HEK293 (cell line): ENCODE results near the gene UCK2.
A peak's percentile ranks its signal among the peaks of the same experiment; 100 is the strongest.

Experiments
- CTCF ChIA-PET: fragments of 350-600 bp; formaldehyde crosslinking; extraction: SDS; loops from one replicate; lab custom pipeline; 2021; ENCODE audit warnings: antibody characterized with exemption; lab: Yijun Ruan, JAX
- POLR2A ChIA-PET: fragments of 300-600 bp; formaldehyde crosslinking; extraction: SDS; loops from one replicate; lab custom pipeline; 2020; ENCODE audit warnings: antibody characterized with exemption, inconsistent platforms; lab: Yijun Ruan, JAX
- H3K27ac ChIP-seq: fragments of 200-500 bp; sonication (Bioruptor generic); 2 replicates; pipeline ENCODE4 v1.5.1; 2014; ENCODE audit warnings: low read depth, low read length, control low read depth, inconsistent platforms; ENCODE audit errors: extremely low read depth
- H3K36me3 ChIP-seq, 2 experiments: fragments of 200-500 bp in 1 of 2; sonication (Bioruptor generic) in 1 of 2; 1 replicate in 1 of 2; 2 replicates in 1 of 2; pipeline ENCODE4 v1.5.1; 2014 to 2017; ENCODE audit warnings: inconsistent platforms in 2 of 2, low read length in 2 of 2; ENCODE audit not compliant: control insufficient read depth in 2 of 2, insufficient read depth in 1 of 2
- H3K4me1 ChIP-seq: fragments of 200-500 bp; sonication (Bioruptor generic); 2 replicates; pipeline ENCODE4 v1.5.1; 2014; ENCODE audit warnings: mild to moderate bottlenecking, low read length, inconsistent platforms; ENCODE audit not compliant: control insufficient read depth, insufficient read depth
- H3K4me3 ChIP-seq: 2 replicates; pipeline ENCODE4 v1.5.1; 2011; ENCODE audit warnings: low read depth, mild to moderate bottlenecking, control low read depth, low read length, moderate library complexity
- H3K9me3 ChIP-seq: fragments of 200-500 bp; sonication (Bioruptor generic); 2 replicates; pipeline ENCODE4 v1.5.1; 2014; ENCODE audit warnings: low read depth, low read length, inconsistent platforms; ENCODE audit not compliant: control insufficient read depth, insufficient read depth
- AEBP2 ChIP-seq: fragments of 450-650 bp; formaldehyde crosslinking; IDR thresholded peaks from 2 replicates; pipeline ENCODE4 v1.5.1; 2016; ENCODE audit warnings: missing biosample characterization, missing genetic modification characterization, borderline replicate concordance
- FEZF1 ChIP-seq: fragments of 450-650 bp; formaldehyde crosslinking; IDR thresholded peaks from 2 replicates; pipeline ENCODE4 v1.5.1; 2016; ENCODE audit warnings: missing biosample characterization, missing genetic modification characterization
- KLF1 ChIP-seq: fragments of 450-650 bp; formaldehyde crosslinking; IDR thresholded peaks from 2 replicates; pipeline ENCODE4 v1.5.1; 2016; ENCODE audit warnings: missing biosample characterization, missing genetic modification characterization
- OSR2 ChIP-seq: fragments of 450-650 bp; formaldehyde crosslinking; IDR thresholded peaks from 2 replicates; pipeline ENCODE4 v1.5.1; 2016; ENCODE audit warnings: missing biosample characterization, missing genetic modification characterization
- SALL2 ChIP-seq: fragments of 450-650 bp; formaldehyde crosslinking; IDR thresholded peaks from 2 replicates; pipeline ENCODE4 v1.5.0; 2017; ENCODE audit warnings: missing biosample characterization, mild to moderate bottlenecking, missing genetic modification characterization, borderline replicate concordance
- SCRT1 ChIP-seq: fragments of 450-650 bp; formaldehyde crosslinking; IDR thresholded peaks from 2 replicates; pipeline ENCODE4 v1.5.1; 2016; ENCODE audit warnings: missing biosample characterization, missing genetic modification characterization, borderline replicate concordance
- SCRT2 ChIP-seq: fragments of 450-650 bp; formaldehyde crosslinking; IDR thresholded peaks from 2 replicates; pipeline ENCODE4 v1.5.1; 2016; ENCODE audit warnings: missing biosample characterization, missing genetic modification characterization
- SETDB1 ChIP-seq: IDR thresholded peaks from one replicate; pipeline ENCODE4 v1.6.1; 2017; ENCODE audit warnings: mild to moderate bottlenecking, low read length, moderate library complexity, mixed read lengths; ENCODE audit not compliant: insufficient read length
- WT1 ChIP-seq: fragments of 450-650 bp; formaldehyde crosslinking; IDR thresholded peaks from 2 replicates; pipeline ENCODE4 v1.5.1; 2016; ENCODE audit warnings: missing biosample characterization, missing genetic modification characterization
- ZNF114 ChIP-seq: fragments of 450-650 bp; formaldehyde crosslinking; IDR thresholded peaks from 2 replicates; pipeline ENCODE4 v1.5.0; 2017; ENCODE audit warnings: missing biosample characterization, missing genetic modification characterization
- ZNF146 ChIP-seq: fragments of 450-650 bp; formaldehyde crosslinking; IDR thresholded peaks from 2 replicates; pipeline ENCODE4 v1.5.1; 2016; ENCODE audit warnings: missing biosample characterization, missing genetic modification characterization
- ZNF174 ChIP-seq: fragments of 450-650 bp; formaldehyde crosslinking; IDR thresholded peaks from 2 replicates; pipeline ENCODE4 v1.5.0; 2017; ENCODE audit warnings: missing biosample characterization, mild to moderate bottlenecking, missing genetic modification characterization
- ZNF202 ChIP-seq: fragments of 450-650 bp; formaldehyde crosslinking; IDR thresholded peaks from 2 replicates; pipeline ENCODE4 v1.5.1; 2016; ENCODE audit warnings: missing biosample characterization, missing genetic modification characterization, borderline replicate concordance
- ZNF24 ChIP-seq: fragments of 450-650 bp; formaldehyde crosslinking; IDR thresholded peaks from 2 replicates; pipeline ENCODE4 v1.5.1; 2016; ENCODE audit warnings: missing biosample characterization, missing genetic modification characterization
- ZNF362 ChIP-seq: fragments of 450-650 bp; formaldehyde crosslinking; IDR thresholded peaks from 2 replicates; pipeline ENCODE4 v1.5.1; 2016; ENCODE audit warnings: missing biosample characterization, missing genetic modification characterization
- ZNF394 ChIP-seq: fragments of 450-650 bp; formaldehyde crosslinking; IDR thresholded peaks from 2 replicates; pipeline ENCODE4 v1.5.1; 2016; ENCODE audit warnings: missing biosample characterization, missing genetic modification characterization, mild to moderate bottlenecking, moderate library complexity, borderline replicate concordance
- ZNF398 ChIP-seq: fragments of 450-650 bp; formaldehyde crosslinking; IDR thresholded peaks from 2 replicates; pipeline ENCODE4 v1.5.1; 2017; ENCODE audit warnings: missing biosample characterization, missing genetic modification characterization
- ZNF433 ChIP-seq: fragments of 450-650 bp; formaldehyde crosslinking; IDR thresholded peaks from 2 replicates; pipeline ENCODE4 v1.5.1; 2016; ENCODE audit warnings: missing biosample characterization, missing genetic modification characterization, low read depth
- ZNF571 ChIP-seq: fragments of 450-650 bp; formaldehyde crosslinking; IDR thresholded peaks from 2 replicates; pipeline ENCODE4 v1.5.0; 2017; ENCODE audit warnings: missing biosample characterization, missing genetic modification characterization
- ZNF76 ChIP-seq: fragments of 450-650 bp; formaldehyde crosslinking; IDR thresholded peaks from 2 replicates; pipeline ENCODE4; 2016; ENCODE audit warnings: low read depth, missing biosample characterization, missing genetic modification characterization, borderline replicate concordance
- TF ChIP-seq, protein P1 (sequence below): fragments of 450-650 bp; formaldehyde crosslinking; IDR thresholded peaks from 2 replicates; pipeline ENCODE4 v1.5.1; 2016; ENCODE audit warnings: missing biosample characterization, missing genetic modification characterization
- TF ChIP-seq, protein P2 (sequence below): fragments of 450-650 bp; formaldehyde crosslinking; IDR thresholded peaks from 2 replicates; pipeline ENCODE4 v1.5.1; 2016; ENCODE audit warnings: missing biosample characterization, missing genetic modification characterization
- TF ChIP-seq, protein P3 (sequence below): fragments of 450-650 bp; formaldehyde crosslinking; IDR thresholded peaks from 2 replicates; pipeline ENCODE4 v1.5.1; 2016; ENCODE audit warnings: missing biosample characterization, missing genetic modification characterization

The UCK2 gene

GRCh38 chr1:165876121-165876520 is 48.7 kb downstream of the UCK2 start:
- POLR2A ChIA-PET: no interaction called here
- H3K4me3 ChIP-seq: no peak overlapping the region
- CTCF ChIA-PET: no interaction called here
- H3K9me3 ChIP-seq: no peaks in the 10 kb centered on the region
- H3K36me3 ChIP-seq: peaks cover 0 to 2% of the 10 kb centered on the region in 2 experiments; a peak in 1 of 3 replicates
- TF ChIP-seq WT1 (no peak), ZNF76 (tag by site-specific recombination) (no peak), SALL2 (no peak), SCRT2 (tag by site-specific recombination) (no peak)
- H3K4me1 ChIP-seq: no peaks in the 10 kb centered on the region
- no peak overlapping the region for H3K27ac ChIP-seq

DNA sequence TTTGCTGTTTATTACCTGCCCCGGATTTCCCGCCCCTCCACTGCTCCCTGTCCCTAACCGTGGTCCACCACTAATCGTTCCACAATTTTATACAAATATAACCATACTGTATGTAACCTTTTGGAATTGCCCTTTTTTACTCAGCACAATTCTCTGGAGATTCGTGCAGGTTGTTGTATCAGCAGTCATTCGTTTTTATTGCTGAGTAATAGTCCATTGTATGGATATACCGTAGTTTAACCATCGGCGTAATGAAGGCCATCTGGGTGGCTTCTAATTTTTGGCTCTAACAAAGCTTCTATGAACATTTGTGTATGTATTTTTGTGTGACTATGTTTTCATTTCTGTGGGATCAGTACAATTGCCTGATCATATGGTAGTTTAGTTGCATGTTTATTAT is 50.0 kb downstream of the UCK2 start:
- CTCF ChIA-PET: no interaction called here
- Histone ChIP-seq H3K4me3 (no peak overlapping the region), H3K4me1 (no peaks in the 10 kb centered on the region), H3K36me3 (peaks cover 0 to 2% of the 10 kb centered on the region in 2 experiments; a peak in 1 of 3 replicates), H3K27ac (no peak overlapping the region), H3K9me3 (no peaks in the 10 kb centered on the region)
- peak; percentile 27 for TF ChIP-seq SETDB1
- no peak for TF ChIP-seq ZNF24 (tag by site-specific recombination)
- TF ChIP-seq ZNF146 (tag by site-specific recombination): peak; percentile 33; the same call in 1 of the 2 replicates
- no peak for TF ChIP-seq ZNF362
- TF ChIP-seq SCRT1 (tag by site-specific recombination): no peak
- POLR2A ChIA-PET: no interaction called here

DNA sequence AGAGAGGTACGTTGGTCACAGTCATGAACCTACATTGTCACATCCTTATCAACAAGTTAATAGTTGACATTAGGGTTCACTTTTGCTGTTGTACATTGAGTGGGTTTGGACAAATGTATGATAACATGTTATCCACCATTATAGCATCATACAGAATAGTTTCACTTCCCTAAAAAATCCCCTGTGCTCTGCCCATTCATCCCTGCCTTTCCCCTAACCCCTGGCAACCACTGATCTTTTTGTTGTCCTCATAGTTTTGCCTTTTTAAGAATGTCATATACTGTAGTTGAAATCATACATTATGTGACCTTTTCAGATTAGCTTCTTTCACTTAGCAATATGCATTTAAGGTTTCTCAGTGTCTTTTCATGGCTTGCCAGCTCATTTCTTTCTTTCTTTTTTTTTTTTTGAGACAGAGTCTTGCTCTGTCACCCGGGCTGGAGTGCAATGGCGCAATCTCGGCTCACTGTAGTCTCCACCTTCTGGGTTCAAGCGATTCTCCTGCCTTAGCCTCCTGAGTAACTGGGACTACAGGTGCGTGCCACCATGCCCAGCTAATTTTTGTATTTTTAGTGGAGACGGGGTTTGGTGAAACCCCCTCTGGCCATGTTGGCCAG is 50.6 kb downstream of the UCK2 start:
- CTCF ChIA-PET: no interaction called here
- Histone ChIP-seq H3K4me1 (no peaks in the 10 kb centered on the region), H3K36me3 (peaks cover 0 to 2% of the 10 kb centered on the region in 2 experiments; a peak in 1 of 3 replicates), H3K4me3 (no peak overlapping the region), H3K9me3 (no peaks in the 10 kb centered on the region), H3K27ac (no peak overlapping the region)
- POLR2A ChIA-PET: no interaction called here
- TF ChIP-seq ZNF433 (tag by site-specific recombination): no peak
- no peak for TF ChIP-seq ZNF394 (tag by site-specific recombination)
- no peak for TF ChIP-seq ZNF114 (tag by site-specific recombination)
- TF ChIP-seq AEBP2 (tag by site-specific recombination): no peak
- TF ChIP-seq OSR2 (tag by site-specific recombination): no peak
- TF ChIP-seq ZNF202 (tag by site-specific recombination): no peak
- no peak for TF ChIP-seq ZNF571 (tag by site-specific recombination)
- no peak for TF ChIP-seq ZNF398 (tag by site-specific recombination)
- TF ChIP-seq ZNF174 (tag by site-specific recombination): no peak
- TF ChIP-seq FEZF1: no peak
- TF ChIP-seq, protein P1, sequence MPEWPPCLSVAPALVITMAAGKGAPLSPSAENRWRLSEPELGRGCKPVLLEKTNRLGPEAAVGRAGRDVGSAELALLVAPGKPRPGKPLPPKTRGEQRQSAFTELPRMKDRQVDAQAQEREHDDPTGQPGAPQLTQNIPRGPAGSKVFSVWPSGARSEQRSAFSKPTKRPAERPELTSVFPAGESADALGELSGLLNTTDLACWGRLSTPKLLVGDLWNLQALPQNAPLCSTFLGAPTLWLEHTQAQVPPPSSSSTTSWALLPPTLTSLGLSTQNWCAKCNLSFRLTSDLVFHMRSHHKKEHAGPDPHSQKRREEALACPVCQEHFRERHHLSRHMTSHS (tag by site-specific recombination): no peak
- no peak for TF ChIP-seq KLF1 (tag by site-specific recombination)
- TF ChIP-seq, protein P2, sequence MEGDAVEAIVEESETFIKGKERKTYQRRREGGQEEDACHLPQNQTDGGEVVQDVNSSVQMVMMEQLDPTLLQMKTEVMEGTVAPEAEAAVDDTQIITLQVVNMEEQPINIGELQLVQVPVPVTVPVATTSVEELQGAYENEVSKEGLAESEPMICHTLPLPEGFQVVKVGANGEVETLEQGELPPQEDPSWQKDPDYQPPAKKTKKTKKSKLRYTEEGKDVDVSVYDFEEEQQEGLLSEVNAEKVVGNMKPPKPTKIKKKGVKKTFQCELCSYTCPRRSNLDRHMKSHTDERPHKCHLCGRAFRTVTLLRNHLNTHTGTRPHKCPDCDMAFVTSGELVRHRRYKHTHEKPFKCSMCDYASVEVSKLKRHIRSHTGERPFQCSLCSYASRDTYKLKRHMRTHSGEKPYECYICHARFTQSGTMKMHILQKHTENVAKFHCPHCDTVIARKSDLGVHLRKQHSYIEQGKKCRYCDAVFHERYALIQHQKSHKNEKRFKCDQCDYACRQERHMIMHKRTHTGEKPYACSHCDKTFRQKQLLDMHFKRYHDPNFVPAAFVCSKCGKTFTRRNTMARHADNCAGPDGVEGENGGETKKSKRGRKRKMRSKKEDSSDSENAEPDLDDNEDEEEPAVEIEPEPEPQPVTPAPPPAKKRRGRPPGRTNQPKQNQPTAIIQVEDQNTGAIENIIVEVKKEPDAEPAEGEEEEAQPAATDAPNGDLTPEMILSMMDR (tag by site-specific recombination): no peak
- TF ChIP-seq, protein P3, sequence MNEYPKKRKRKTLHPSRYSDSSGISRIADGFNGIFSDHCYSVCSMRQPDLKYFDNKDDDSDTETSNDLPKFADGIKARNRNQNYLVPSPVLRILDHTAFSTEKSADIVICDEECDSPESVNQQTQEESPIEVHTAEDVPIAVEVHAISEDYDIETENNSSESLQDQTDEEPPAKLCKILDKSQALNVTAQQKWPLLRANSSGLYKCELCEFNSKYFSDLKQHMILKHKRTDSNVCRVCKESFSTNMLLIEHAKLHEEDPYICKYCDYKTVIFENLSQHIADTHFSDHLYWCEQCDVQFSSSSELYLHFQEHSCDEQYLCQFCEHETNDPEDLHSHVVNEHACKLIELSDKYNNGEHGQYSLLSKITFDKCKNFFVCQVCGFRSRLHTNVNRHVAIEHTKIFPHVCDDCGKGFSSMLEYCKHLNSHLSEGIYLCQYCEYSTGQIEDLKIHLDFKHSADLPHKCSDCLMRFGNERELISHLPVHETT: no peak
